GM18517 (cell line): ENCODE data around the gene COX14.
A peak's percentile ranks its signal among the peaks of the same experiment; 100 is the strongest.
"Not testable (repeated sequence)": the region's sequence is repeated elsewhere in the genome, so short reads cannot be mapped to it uniquely, and the experiment has no call there.

Experiments used
- ATAC-seq: cut with Tn5 transposase; IDR thresholded peaks from one replicate; pipeline ENCODE4 v1.9.1; 2021; ENCODE audit warnings: mild to moderate bottlenecking, moderate library complexity; ENCODE audit not compliant: unreplicated experiment

COX14 gene

GRCh38 chr12:50111693-50112455 lies at the start of gene COX14:
COX14 (plus strand) TSS chr12:50112236; CDS start chr12:50120044, 7,808 bp downstream.
- ATAC-seq = peak; percentile 90

- no peak for ATAC-seq
Observed at GRCh38 chr12:50062728-50063460, 49.1 kb upstream of the COX14 start.

GRCh38 chr12:50065726-50066310 lies 46.2 kb upstream of the COX14 start:
- ATAC-seq = no peak

- no peak for ATAC-seq
Observed at GRCh38 chr12:50066402-50066801, 45.6 kb upstream of the COX14 start.

- no peak for ATAC-seq
Observed at GRCh38 chr12:50069069-50069468, 43.0 kb upstream of the COX14 start.

GRCh38 chr12:50069539-50069938 lies 42.5 kb upstream of the COX14 start:
- ATAC-seq = no peak

GRCh38 chr12:50070314-50071060 lies 41.5 kb upstream of the COX14 start:
- no peak for ATAC-seq

- no peak for ATAC-seq
Observed at GRCh38 chr12:50072198-50072907, 39.7 kb upstream of the COX14 start.

- ATAC-seq = no peak
Observed at GRCh38 chr12:50073206-50073605, 38.8 kb upstream of the COX14 start.

GRCh38 chr12:50073712-50074111 lies 38.3 kb upstream of the COX14 start:
- no peak for ATAC-seq

- ATAC-seq = peak; percentile 87
Observed at GRCh38 chr12:50074936-50075807, 36.9 kb upstream of the COX14 start.

GRCh38 chr12:50075808-50076170 lies 36.2 kb upstream of the COX14 start:
- no peak for ATAC-seq

- no peak for ATAC-seq
Observed at GRCh38 chr12:50077099-50077498, 34.9 kb upstream of the COX14 start.

GRCh38 chr12:50078281-50078680 lies 33.8 kb upstream of the COX14 start:
- ATAC-seq = no peak

- ATAC-seq = no peak
Observed at GRCh38 chr12:50079771-50080170, 32.3 kb upstream of the COX14 start.

- no peak for ATAC-seq
Observed at GRCh38 chr12:50081096-50081808, 30.8 kb upstream of the COX14 start.

- no peak for ATAC-seq
Observed at GRCh38 chr12:50082644-50083043, 29.4 kb upstream of the COX14 start.

- ATAC-seq = no peak
Observed at GRCh38 chr12:50083301-50083700, 28.7 kb upstream of the COX14 start.

- ATAC-seq = not testable (repeated sequence)
Observed at GRCh38 chr12:50084409-50084774, 27.6 kb upstream of the COX14 start.
